HUES6 (cell line): Measurements from ENCODE around the gene CRTAP.
"Not testable (repeated sequence)": the region's sequence is repeated elsewhere in the genome, so short reads cannot be mapped to it uniquely, and the experiment has no call there.

Experiments used
- H3K27ac ChIP-seq: 2 replicates; pipeline ENCODE4 v1.7.0; 2013; ENCODE audit warnings: low read depth, mild to moderate bottlenecking, low read length, inconsistent platforms
- H3K27me3 ChIP-seq: 2 replicates; pipeline ENCODE4 v1.6.1; 2013; ENCODE audit warnings: low read length; ENCODE audit not compliant: control insufficient read depth, insufficient read depth
- H3K36me3 ChIP-seq: 2 replicates; pipeline ENCODE4 v1.6.1; 2013; ENCODE audit warnings: low read length; ENCODE audit not compliant: control insufficient read depth, insufficient read depth
- H3K4me1 ChIP-seq: 2 replicates; pipeline ENCODE4 v1.6.1; 2013; ENCODE audit warnings: low read length; ENCODE audit not compliant: control insufficient read depth, insufficient read depth
- H3K4me3 ChIP-seq: 2 replicates; pipeline ENCODE4 v1.5.1; 2013; ENCODE audit warnings: low read depth, low read length
- H3K9ac ChIP-seq: one replicate; pipeline ENCODE4 v1.6.1; 2013; ENCODE audit warnings: mild to moderate bottlenecking, low read length
- H3K9me3 ChIP-seq: 2 replicates; pipeline ENCODE4 v1.6.1; 2013; ENCODE audit warnings: low read depth, low read length; ENCODE audit not compliant: control insufficient read depth, insufficient read depth

CRTAP gene

GRCh38 chr3:33174711-33175414 lies 61.0 kb downstream of the CRTAP start:
- Histone ChIP-seq H3K4me1 (no peaks in the 10 kb centered on the region), H3K27ac (no peak overlapping the region), H3K9ac (no peak overlapping the region)

GRCh38 chr3:33179132-33179531 lies 65.3 kb downstream of the CRTAP start:
- Histone ChIP-seq H3K4me3 (no peak overlapping the region), H3K27me3 (no peaks in the 10 kb centered on the region), H3K9ac (no peak overlapping the region)

More at GRCh38 chr3:33174711-33175414, 61.0 kb downstream of the CRTAP start:
- Histone ChIP-seq H3K4me3 (no peak overlapping the region), H3K9me3 (no peaks in the 10 kb centered on the region), H3K36me3 (no peaks in the 10 kb centered on the region), H3K27me3 (no peaks in the 10 kb centered on the region)

GRCh38 chr3:33181229-33181628 lies 67.4 kb downstream of the CRTAP start:
- Histone ChIP-seq H3K4me1 (no peaks in the 10 kb centered on the region), H3K27ac (no peak overlapping the region), H3K9me3 (no peaks in the 10 kb centered on the region), H3K27me3 (no peaks in the 10 kb centered on the region), H3K4me3 (no peak overlapping the region), H3K36me3 (no peaks in the 10 kb centered on the region), H3K9ac (no peak overlapping the region)

More at GRCh38 chr3:33179132-33179531, 65.3 kb downstream of the CRTAP start:
- Histone ChIP-seq H3K36me3 (no peaks in the 10 kb centered on the region), H3K4me1 (no peaks in the 10 kb centered on the region), H3K9me3 (no peaks in the 10 kb centered on the region), H3K27ac (no peak overlapping the region)

- H3K27ac ChIP-seq, H3K9ac ChIP-seq, H3K4me1 ChIP-seq, H3K36me3 ChIP-seq, H3K27me3 ChIP-seq, H3K9me3 ChIP-seq, H3K4me3 ChIP-seq: not testable (repeated sequence)
Observed at GRCh38 chr3:33181641-33182040, 67.8 kb downstream of the CRTAP start.

DNA sequence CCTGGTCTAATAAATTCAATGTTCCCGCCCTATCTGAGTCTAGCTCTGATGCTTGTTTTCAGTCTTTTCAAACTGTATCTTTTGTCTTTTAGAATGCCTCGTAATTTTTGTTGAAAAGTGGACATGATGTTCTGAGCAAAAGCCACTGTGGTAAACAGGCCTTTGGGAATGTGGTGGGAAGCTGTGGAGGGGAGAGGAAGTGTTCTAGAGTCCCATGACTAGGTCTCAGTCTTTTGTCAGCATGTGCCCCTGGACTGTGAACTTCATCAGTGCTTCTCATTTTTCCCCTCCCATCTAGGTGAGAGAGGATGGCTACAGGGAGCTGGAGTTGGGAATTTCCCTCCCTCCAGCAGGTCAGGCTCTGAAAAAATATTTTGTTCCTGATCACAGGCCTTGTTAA lies 71.0 kb downstream of the CRTAP start:
- no peaks in the 10 kb centered on the region for H3K27me3 ChIP-seq
- H3K9me3 ChIP-seq = no peaks in the 10 kb centered on the region
- H3K36me3 ChIP-seq = no peaks in the 10 kb centered on the region
- H3K9ac ChIP-seq = no peak overlapping the region
- no peak overlapping the region for H3K27ac ChIP-seq
- no peak overlapping the region for H3K4me3 ChIP-seq
- no peaks in the 10 kb centered on the region for H3K4me1 ChIP-seq

DNA sequence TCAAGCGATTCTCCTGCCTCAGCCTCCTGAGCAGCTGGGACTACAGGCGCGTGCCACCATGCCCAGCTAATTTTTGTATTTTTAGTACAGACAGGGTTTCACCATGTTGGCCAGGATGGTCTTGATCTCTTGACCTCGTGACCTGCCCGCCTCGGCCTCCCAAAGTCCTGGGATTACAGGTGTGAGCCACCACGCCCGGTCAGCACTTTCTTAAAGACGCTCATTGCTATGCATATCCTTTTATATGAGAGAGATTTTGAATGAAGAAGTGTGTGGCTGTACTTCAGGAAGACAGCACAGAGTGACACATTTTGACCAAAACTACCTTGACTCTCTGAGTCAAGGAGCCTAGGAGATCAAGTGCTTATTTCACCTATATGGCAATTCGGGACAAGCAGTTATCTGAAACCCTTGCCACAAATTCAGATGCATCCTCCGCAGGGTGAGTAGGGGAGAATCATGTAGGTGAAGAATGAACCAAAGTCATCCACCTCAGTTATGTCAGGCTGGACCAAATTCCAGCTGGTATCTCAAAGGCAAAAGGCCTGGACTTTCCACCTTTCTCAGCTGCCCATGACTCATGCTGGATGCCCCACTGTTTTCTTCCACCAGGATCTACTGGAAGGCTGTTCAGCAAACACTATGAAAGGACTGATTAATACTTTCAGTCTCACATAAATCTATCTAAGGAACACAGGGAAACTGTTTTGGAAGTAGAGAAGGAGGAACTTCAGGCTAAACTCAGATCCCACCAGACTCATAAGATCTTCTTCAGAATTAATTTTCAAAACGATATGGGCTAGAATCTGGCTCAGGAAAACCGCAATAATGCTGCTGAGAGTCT lies 72.9 kb downstream of the CRTAP start:
- Histone ChIP-seq H3K36me3 (no peaks in the 10 kb centered on the region), H3K27me3 (no peaks in the 10 kb centered on the region), H3K9ac (no peak overlapping the region), H3K4me1 (no peaks in the 10 kb centered on the region), H3K27ac (no peak overlapping the region), H3K9me3 (no peaks in the 10 kb centered on the region), H3K4me3 (no peak overlapping the region)

GRCh38 chr3:33187368-33187634 lies 73.5 kb downstream of the CRTAP start:
- H3K27me3 ChIP-seq = no peaks in the 10 kb centered on the region
- no peaks in the 10 kb centered on the region for H3K36me3 ChIP-seq
- H3K4me1 ChIP-seq = no peaks in the 10 kb centered on the region
- H3K9me3 ChIP-seq = no peaks in the 10 kb centered on the region
- no peak overlapping the region for H3K4me3 ChIP-seq
- no peak overlapping the region for H3K9ac ChIP-seq
- H3K27ac ChIP-seq = no peak overlapping the region

DNA sequence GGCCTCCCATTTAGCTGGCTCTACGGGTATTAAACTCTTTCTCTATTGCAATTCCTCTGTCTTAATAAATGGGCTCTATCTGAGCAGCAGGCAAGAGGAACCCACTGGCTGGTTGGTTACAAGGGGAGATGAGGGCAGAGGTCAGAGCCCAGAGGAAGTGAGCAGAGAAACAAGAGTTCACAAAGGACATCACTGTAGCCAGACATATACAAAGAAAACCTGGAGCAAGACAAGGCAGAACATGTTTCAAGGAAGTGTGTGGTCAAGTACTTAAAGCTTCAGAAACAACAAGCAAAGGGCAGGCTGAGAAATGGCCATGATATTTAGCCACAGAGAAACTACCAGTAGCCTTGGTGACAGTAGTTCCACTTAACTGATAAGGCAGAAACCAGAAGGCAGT lies 80.5 kb downstream of the CRTAP start:
- Histone ChIP-seq H3K27me3 (no peaks in the 10 kb centered on the region), H3K4me3 (no peak overlapping the region), H3K36me3 (no peaks in the 10 kb centered on the region), H3K27ac (no peak overlapping the region), H3K4me1 (no peaks in the 10 kb centered on the region), H3K9me3 (no peaks in the 10 kb centered on the region), H3K9ac (no peak overlapping the region)

DNA sequence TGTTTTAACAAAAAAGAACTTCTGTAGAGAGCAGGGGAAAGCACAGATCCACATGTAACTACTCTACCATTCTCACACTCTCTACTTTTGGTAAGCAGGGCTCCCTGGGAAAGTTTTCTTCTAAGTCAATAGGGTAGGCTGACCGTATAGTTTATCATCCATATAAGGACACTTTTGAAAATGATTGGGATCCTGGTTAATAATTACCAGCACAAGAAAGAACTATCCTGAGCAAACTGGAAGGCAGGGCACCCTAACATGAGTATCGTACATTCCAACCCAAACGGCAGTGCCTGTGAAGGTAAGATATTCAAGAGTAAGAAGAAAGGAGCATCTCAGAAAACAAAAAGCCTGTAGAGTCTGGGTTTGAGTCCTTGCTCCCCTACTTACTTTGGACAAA lies 82.7 kb downstream of the CRTAP start:
- Histone ChIP-seq H3K27ac (no peak overlapping the region), H3K4me3 (no peak overlapping the region), H3K36me3 (no peaks in the 10 kb centered on the region), H3K27me3 (no peaks in the 10 kb centered on the region), H3K9me3 (no peaks in the 10 kb centered on the region), H3K9ac (no peak overlapping the region), H3K4me1 (no peaks in the 10 kb centered on the region)
